Measurements from ENCODE around the gene LGMN. TPM values are rescaled to one million over a fixed set of nuclear protein-coding genes. Genes with fewer than 3 reads are reported as not detected.

LGMN gene
- total and polyA plus RNA-seq, 9 of the 15 experiments (the other 6 are each of a cell fraction or from before 2014, with no cell fraction given), result 0.05 to 1.4 (median 0.43) TPM; not detected in 2

GRCh38 chr14:92755495-92755894 is 7.1 kb upstream of the LGMN start (continued):
- TF ChIP-seq SFPQ (IDR thresholded peaks at IDR 0.05; ENCODE audit: low read depth, low read length) (no peak), PHF8 (IDR thresholded peaks at IDR 0.05; ENCODE audit: borderline replicate concordance, low read length) (no peak), PBX2 (CRISPR knock-in tag; IDR thresholded peaks at IDR 0.05; ENCODE audit: low read depth) (no peak), PBX2 (tag; conservative IDR thresholded peaks at IDR 0.05; ENCODE audit: low read depth) (0 out of 2 replicates have a peak, but pooled peaks have one; percentile 11), ARID1B (IDR thresholded peaks at IDR 0.05) (peak; percentile 65), CEBPG (CRISPR knock-in tag; IDR thresholded peaks at IDR 0.05) (peak; percentile 57), CEBPG (tag; conservative IDR thresholded peaks at IDR 0.05 in 1 of 2, IDR thresholded peaks at IDR 0.05 in 1 of 2) (peak; percentile 65 to 84), ATF7 (IDR thresholded peaks at IDR 0.05) (peak; percentile 88), CUX1 (CRISPR knock-in tag; IDR thresholded peaks at IDR 0.05) (no peak), EP400 (IDR thresholded peaks at IDR 0.05) (no peak), ZFP1 (CRISPR knock-in tag; IDR thresholded peaks at IDR 0.05) (no peak), HDAC8 (tag; IDR thresholded peaks at IDR 0.05) (no peak), ESRRB (CRISPR knock-in tag; IDR thresholded peaks at IDR 0.05; ENCODE audit: borderline replicate concordance) (no peak), ATF1 (CRISPR knock-in tag; IDR thresholded peaks at IDR 0.05) (no peak), ATF1 (tag; IDR thresholded peaks at IDR 0.05) (peak; percentile 28), NR2C2 (CRISPR knock-in tag; IDR thresholded peaks at IDR 0.05) (no peak), NR2C2 (tag; IDR thresholded peaks at IDR 0.05) (0 out of 2 replicates have a peak, but pooled peaks have one; percentile 39), FUS (optimal IDR thresholded peaks at IDR 0.05; ENCODE audit: low read depth, low read length) (no peak)
